Measurements from ENCODE around the gene ZNF777.
"Not testable (repeated sequence)": the region's sequence is repeated elsewhere in the genome, so short reads cannot be mapped to it uniquely, and the experiment has no call there.

ZNF777 gene

DNA sequence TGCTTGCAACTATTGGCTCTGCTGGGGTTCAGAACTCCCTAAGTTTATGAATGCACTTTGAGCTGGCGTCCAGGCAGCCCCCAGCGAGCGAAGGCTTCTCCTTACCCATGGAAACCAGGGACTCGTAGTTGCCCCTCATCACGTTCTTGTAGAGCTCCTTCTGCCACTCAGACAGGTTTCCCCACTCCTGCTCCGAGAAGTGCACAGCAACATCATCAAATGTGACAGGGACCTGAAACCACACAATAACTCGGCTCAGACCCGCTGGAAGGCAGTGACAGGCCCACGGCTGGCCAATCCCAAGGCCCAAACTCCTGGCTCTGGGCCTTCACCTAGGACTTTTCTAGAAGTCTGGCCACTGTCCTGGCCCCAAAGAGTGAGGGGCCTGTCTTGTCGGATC, 6.9 kb downstream of the ZNF777 start:
- Histone ChIP-seq H3K9ac (ENCODE audit: insufficient read length) (no peak overlapping the region), H3K4me3 (no peak overlapping the region), H3K36me3 (ENCODE audit: insufficient read depth, low read length) (peaks cover 45% of the 10 kb centered on the region), H3K9me3 (ENCODE audit: low read depth, low read length) (no peaks in the 10 kb centered on the region), H3K27ac (no peak overlapping the region)
- TF ChIP-seq POLR2AphosphoS5 (IDR thresholded peaks at IDR 0.05; ENCODE audit: borderline replicate concordance, low read depth, low read length) (no peak), FOXP2 (optimal IDR thresholded peaks at IDR 0.05; ENCODE audit: control extremely low read depth, extremely low read length, insufficient read depth) (no peak), EZH2 (IDR thresholded peaks at IDR 0.05) (no peak)
- no peak for DNase-seq (ENCODE audit: low read depth, low spot score)

DNA sequence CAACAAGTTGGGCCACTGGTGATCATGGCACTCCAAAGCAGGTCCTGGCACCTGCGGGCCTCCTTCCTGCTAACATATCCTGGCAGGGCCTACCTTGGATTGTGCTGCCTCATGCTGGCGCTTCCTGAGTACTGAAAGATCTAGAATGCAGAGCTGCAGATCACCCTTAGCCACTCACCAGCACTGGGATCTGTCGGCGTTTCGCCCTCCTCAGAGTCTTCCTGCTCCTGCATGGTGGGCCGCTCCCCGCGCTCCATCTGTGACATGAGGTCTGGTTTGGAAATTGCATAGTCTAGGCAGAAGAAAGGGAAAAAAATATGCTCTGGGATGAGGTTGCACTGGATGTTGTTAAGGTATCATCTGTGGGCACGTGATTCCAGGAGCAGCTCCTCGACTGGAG, 10.0 kb downstream of the ZNF777 start:
- no peak overlapping the region for H3K4me3 ChIP-seq
- no peak overlapping the region for H3K27ac ChIP-seq
- H3K36me3 ChIP-seq (ENCODE audit: insufficient read depth, low read length) = peaks cover 63% of the 10 kb centered on the region
- no peaks in the 10 kb centered on the region for H3K9me3 ChIP-seq (ENCODE audit: low read depth, low read length)
- no peak for TF ChIP-seq POLR2AphosphoS5 (IDR thresholded peaks at IDR 0.05; ENCODE audit: borderline replicate concordance, low read depth, low read length)
- TF ChIP-seq EZH2 (IDR thresholded peaks at IDR 0.05) = no peak
- no peak for TF ChIP-seq FOXP2 (optimal IDR thresholded peaks at IDR 0.05; ENCODE audit: control extremely low read depth, extremely low read length, insufficient read depth)
- H3K9ac ChIP-seq (ENCODE audit: insufficient read length) = no peak overlapping the region
- no peak for DNase-seq (ENCODE audit: low read depth, low spot score)

DNA sequence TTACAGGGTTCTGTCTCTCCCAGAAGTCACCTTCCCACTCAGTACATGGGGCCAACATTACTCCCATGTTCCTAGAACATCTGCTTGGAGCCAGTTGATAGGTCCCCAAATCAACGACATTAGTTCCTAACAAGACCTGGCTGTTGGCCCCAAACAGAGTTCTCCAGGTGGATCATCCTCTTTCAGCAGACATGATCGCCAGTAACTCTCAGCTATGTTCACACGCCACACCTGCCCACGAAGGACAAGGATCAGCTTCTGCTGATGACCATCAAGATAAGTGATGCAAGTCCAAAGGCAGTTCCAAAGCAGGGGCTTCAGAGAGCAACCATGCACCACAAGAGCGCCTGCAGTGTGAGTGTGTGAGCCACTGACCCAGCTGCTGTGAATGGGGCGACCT, 11.0 kb downstream of the ZNF777 start:
- no peak for TF ChIP-seq EZH2 (IDR thresholded peaks at IDR 0.05)
- no peak for TF ChIP-seq POLR2AphosphoS5 (IDR thresholded peaks at IDR 0.05; ENCODE audit: borderline replicate concordance, low read depth, low read length)
- no peak for TF ChIP-seq FOXP2 (optimal IDR thresholded peaks at IDR 0.05; ENCODE audit: control extremely low read depth, extremely low read length, insufficient read depth)
- H3K9me3 ChIP-seq (ENCODE audit: low read depth, low read length) = no peaks in the 10 kb centered on the region
- no peak overlapping the region for H3K4me3 ChIP-seq
- DNase-seq (ENCODE audit: low read depth, low spot score) = no peak
- H3K9ac ChIP-seq (ENCODE audit: insufficient read length) = no peak overlapping the region
- no peak overlapping the region for H3K27ac ChIP-seq
- peaks cover 61% of the 10 kb centered on the region for H3K36me3 ChIP-seq (ENCODE audit: insufficient read depth, low read length)

DNA sequence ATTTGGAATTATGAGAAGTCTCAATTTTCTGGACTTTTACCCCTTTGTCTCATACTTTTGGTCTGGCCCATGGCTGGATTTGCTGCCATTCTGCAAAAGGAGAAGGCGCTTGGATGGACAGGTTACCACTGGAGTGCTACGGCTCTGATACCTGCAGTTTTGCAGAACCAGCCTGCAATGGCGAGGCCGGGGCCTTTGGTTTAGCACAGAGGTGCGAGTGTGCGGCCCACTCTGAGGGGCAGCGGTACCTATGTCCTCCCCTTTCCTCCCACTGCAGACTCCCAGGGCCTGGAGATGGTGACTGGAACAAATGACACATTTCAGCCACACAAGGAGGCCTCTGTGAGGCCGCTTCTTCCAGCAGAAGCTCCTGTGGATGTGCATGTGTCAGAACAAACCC, 11.9 kb downstream of the ZNF777 start:
- peaks cover 52% of the 10 kb centered on the region for H3K36me3 ChIP-seq (ENCODE audit: insufficient read depth, low read length)
- no peak for TF ChIP-seq FOXP2 (optimal IDR thresholded peaks at IDR 0.05; ENCODE audit: control extremely low read depth, extremely low read length, insufficient read depth)
- TF ChIP-seq POLR2AphosphoS5 (IDR thresholded peaks at IDR 0.05; ENCODE audit: borderline replicate concordance, low read depth, low read length) = no peak
- no peak for TF ChIP-seq EZH2 (IDR thresholded peaks at IDR 0.05)
- DNase-seq (ENCODE audit: low read depth, low spot score) = no peak

DNA sequence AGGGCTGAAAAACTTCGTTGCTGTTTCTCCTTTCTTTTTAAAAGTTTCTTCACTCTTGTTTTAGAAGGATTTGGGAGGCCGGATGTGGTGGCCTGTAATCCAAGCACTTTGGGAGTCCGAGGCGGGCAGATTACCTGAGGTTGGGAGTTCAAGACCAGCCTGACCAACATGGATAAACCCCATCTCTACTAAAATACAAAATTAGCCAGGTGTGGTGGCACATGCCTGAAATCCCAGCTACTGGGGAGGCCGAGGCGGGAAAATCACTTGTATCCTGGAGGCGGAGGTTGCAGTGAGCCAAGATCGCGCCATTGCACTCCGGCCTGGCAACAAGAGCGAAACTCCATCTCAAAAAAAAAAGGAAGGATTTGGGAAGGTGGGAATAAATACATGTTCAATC, 14.8 kb downstream of the ZNF777 start:
- not testable (repeated sequence) for H3K27ac ChIP-seq; DNase-seq (ENCODE audit: low read depth, low spot score); H3K9ac ChIP-seq (ENCODE audit: insufficient read length); H3K9me3 ChIP-seq (ENCODE audit: low read depth, low read length); H3K4me3 ChIP-seq
- peaks cover 46% of the 10 kb centered on the region for H3K36me3 ChIP-seq (ENCODE audit: insufficient read depth, low read length)

More for the DNA sequence above, 11.9 kb downstream of the ZNF777 start:
- Histone ChIP-seq H3K9me3 (ENCODE audit: low read depth, low read length) (no peaks in the 10 kb centered on the region), H3K4me3 (no peak overlapping the region), H3K27ac (no peak overlapping the region), H3K9ac (ENCODE audit: insufficient read length) (no peak overlapping the region)

DNA sequence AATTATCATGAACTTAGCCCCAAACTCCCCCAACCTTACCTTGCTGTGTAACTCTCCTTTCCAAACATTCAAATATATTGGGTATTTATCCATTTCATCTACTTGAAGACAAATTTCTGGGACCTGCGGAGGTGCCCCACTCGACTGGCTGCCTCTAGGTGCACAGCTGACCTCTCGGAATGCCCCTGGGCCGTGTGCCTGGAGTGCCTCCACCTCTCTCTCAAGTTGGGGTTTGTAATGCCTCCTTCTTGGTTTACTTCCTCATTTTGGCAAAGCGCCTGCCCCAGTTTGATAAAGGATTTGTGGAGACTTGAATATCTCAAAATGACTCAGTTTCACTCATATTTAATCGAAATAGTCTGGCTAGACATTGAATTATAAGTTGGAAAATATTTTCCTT, 16.6 kb downstream of the ZNF777 start:
- peaks cover 29% of the 10 kb centered on the region; the same call in 1 of the 2 replicates for H3K36me3 ChIP-seq (ENCODE audit: insufficient read depth, low read length)
- H3K27ac ChIP-seq = peak overlapping the region; percentile 22; the same call in 1 of the 2 replicates
- no peaks in the 10 kb centered on the region for H3K9me3 ChIP-seq (ENCODE audit: low read depth, low read length)
- no peak for DNase-seq (ENCODE audit: low read depth, low spot score)
- no peak overlapping the region for H3K4me3 ChIP-seq
- TF ChIP-seq EZH2 (IDR thresholded peaks at IDR 0.05) (no peak), POLR2AphosphoS5 (IDR thresholded peaks at IDR 0.05; ENCODE audit: borderline replicate concordance, low read depth, low read length) (no peak), FOXP2 (optimal IDR thresholded peaks at IDR 0.05; ENCODE audit: control extremely low read depth, extremely low read length, insufficient read depth) (no peak)
- H3K9ac ChIP-seq (ENCODE audit: insufficient read length) = no peak overlapping the region

DNA sequence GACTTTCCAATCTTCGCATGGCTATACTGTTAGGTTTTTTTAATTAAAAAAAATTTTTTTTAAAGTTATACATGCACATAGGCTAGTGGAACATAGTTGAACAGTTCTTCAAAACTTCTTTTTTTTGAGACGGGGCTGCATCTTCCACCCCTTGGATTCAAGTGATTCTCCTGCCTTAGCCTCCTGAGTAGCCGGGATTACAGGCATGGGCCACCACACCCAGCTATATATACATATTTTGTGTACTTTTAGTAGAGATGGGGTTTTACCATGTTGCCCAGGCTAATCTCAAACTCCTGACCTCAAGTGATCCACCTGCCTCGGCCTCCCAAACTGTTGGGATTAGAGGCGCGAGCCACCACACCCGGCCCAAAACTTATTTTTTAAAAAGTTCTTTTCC, 17.3 kb downstream of the ZNF777 start:
- no peak for TF ChIP-seq FOXP2 (optimal IDR thresholded peaks at IDR 0.05; ENCODE audit: control extremely low read depth, extremely low read length, insufficient read depth)
- no peak for TF ChIP-seq EZH2 (IDR thresholded peaks at IDR 0.05)
- TF ChIP-seq POLR2AphosphoS5 (IDR thresholded peaks at IDR 0.05; ENCODE audit: borderline replicate concordance, low read depth, low read length) = no peak
- DNase-seq (ENCODE audit: low read depth, low spot score) = no peak
- H3K9me3 ChIP-seq (ENCODE audit: low read depth, low read length) = no peaks in the 10 kb centered on the region
- H3K9ac ChIP-seq (ENCODE audit: insufficient read length) = no peak overlapping the region
- H3K4me3 ChIP-seq = peak overlapping the region; percentile 27
- H3K36me3 ChIP-seq (ENCODE audit: insufficient read depth, low read length) = peaks cover 21% of the 10 kb centered on the region; the same call in 1 of the 2 replicates
- peak overlapping the region; percentile 77 for H3K27ac ChIP-seq

DNA sequence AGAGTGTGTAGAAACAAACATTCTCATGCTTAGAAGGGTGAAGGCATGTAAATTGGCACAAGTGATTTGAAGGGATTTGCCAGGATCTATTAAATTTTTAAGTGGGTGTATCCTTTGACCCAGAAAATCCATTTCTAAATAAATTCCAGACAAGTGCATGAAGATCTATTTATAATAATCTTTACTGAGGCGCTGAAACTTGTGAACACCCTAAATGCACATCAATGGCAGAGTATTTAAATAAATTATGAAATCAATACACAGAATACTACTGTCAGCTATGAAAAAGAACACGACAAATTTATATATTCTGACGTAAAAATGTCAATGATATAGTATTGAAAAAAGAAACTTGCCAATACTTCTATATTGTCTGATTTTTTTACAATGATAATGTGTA, 17.9 kb downstream of the ZNF777 start:
- peak overlapping the region; percentile 27 for H3K4me3 ChIP-seq
- peaks cover 21% of the 10 kb centered on the region; the same call in 1 of the 2 replicates for H3K36me3 ChIP-seq (ENCODE audit: insufficient read depth, low read length)
- peak overlapping the region; percentile 77 for H3K27ac ChIP-seq
- TF ChIP-seq EZH2 (IDR thresholded peaks at IDR 0.05) (no peak), POLR2AphosphoS5 (IDR thresholded peaks at IDR 0.05; ENCODE audit: borderline replicate concordance, low read depth, low read length) (no peak), FOXP2 (optimal IDR thresholded peaks at IDR 0.05; ENCODE audit: control extremely low read depth, extremely low read length, insufficient read depth) (no peak)
- H3K9ac ChIP-seq (ENCODE audit: insufficient read length) = no peak overlapping the region
- H3K9me3 ChIP-seq (ENCODE audit: low read depth, low read length) = no peaks in the 10 kb centered on the region
- DNase-seq (ENCODE audit: low read depth, low spot score) = no peak

DNA sequence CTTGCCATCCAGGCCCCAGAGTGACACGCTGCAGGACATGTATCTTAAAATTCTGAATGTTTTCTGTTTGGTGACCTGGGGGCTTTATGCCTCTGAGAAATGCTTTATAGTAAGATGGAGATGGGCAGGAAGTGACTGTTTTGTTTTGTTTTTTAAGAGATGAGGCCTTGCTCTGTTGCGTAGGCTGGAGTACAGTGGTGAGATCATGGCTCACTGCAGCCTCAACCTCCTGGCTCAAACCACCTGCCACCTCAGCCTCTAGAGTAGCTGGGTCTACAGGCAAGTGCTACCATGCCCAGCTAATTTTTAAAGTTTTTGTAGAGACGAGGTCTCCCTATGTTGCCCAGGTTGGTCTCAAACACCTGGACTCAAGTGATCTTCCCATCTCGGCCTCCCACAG, 20.6 kb downstream of the ZNF777 start:
- peaks cover 6% of the 10 kb centered on the region; the same call in 1 of the 2 replicates for H3K36me3 ChIP-seq (ENCODE audit: insufficient read depth, low read length)
- no peak overlapping the region for H3K4me3 ChIP-seq
- no peak overlapping the region for H3K27ac ChIP-seq
- H3K9ac ChIP-seq (ENCODE audit: insufficient read length) = no peak overlapping the region
- TF ChIP-seq FOXP2 (optimal IDR thresholded peaks at IDR 0.05; ENCODE audit: control extremely low read depth, extremely low read length, insufficient read depth) (no peak), POLR2AphosphoS5 (IDR thresholded peaks at IDR 0.05; ENCODE audit: borderline replicate concordance, low read depth, low read length) (no peak)
- no peaks in the 10 kb centered on the region for H3K9me3 ChIP-seq (ENCODE audit: low read depth, low read length)
- DNase-seq (ENCODE audit: low read depth, low spot score) = no peak
